ENCODE data around the gene LAMA5.

The LAMA5 gene

DNA sequence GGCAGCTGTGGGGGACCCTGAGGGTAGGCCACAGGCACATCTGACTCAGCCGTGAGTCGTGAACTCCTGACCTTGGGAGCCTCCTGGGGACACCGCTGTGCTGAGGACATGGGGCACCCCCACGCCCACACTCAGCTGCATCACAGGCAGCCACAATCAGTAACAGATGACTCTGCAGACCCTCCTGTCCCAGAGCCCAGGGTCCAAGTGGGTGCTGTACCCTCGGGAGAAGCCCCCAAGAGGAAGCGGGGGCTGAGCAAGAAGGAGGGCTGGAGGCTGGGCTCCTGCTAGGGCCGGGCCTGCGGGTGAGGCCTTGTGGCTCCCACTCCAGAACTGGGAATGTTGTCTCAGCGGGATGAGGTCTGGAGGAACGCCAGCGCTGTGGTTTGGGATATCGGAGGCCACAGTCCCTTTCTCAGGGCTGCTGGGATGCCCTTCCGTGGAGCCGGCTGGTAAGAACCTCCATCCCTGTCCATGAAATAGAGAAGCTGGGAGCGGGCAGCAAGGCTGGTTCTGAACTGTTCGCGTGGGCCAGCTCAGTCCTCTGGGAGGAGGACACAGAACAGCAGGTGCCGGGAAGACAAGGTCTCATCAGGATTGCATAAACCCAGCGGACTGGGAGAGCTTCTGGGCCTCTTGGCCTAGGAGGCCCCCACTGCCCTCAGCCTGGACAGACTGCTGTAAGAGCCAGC, 3.1 kb upstream of the LAMA5 start:
- no peak for DNase-seq

DNA sequence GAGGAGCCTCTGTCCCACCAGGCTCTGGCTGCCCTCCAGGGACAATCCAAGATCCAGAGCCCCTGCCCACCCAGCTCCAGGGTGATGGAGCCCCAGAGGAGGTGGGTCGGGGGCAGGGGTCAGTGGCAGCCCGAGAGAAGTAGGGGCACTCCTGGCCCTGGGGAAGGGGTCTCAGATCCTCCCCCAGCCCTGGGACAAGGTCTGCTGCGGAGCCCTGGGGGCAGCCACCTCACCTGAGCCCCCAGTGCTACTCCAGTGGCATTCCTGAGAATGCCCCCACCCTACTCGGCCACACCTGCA, 2.7 kb upstream of the LAMA5 start:
- DNase-seq, result no peak

GRCh38 chr20:62368976-62369814, 2.1 kb upstream of the LAMA5 start:
- DNase-seq, result no peak

DNA sequence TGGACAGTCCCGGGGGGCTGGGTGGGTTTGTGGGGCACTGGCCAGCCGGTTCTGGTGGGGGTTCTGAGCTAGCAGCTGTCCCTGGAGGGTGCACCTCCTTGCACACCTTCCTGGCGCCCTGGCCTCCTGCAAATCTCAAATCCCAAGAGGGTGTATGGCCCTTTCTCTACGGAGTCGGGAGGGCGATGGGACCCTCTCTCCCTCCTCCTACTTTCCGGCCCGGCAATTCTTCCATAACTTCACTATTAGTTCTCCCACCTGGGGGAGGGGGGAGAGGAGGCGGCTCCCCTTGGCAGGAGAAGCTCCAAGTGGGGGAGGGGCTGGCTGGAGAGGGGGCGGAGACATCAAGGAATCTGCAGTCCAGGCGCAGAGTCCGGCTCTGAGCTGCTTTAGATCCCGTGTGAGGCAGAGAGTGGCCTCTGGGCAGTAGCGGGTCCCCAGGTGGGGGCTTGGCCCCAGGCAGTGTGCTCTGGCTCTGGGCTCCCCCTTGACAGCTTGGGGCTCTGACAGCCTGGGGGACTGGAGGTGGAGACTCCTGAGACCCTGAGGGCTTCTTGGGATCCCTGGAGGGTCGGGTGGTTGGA, 1.4 kb upstream of the LAMA5 start:
- DNase-seq, result no peak

GRCh38 chr20:62367633-62368391, 700 bp upstream of the LAMA5 start:
- no peak for DNase-seq

- peak; percentile 37 for DNase-seq
These were observed 559 bp downstream of the LAMA5 start for GRCh38 chr20:62366370-62367135.

DNA sequence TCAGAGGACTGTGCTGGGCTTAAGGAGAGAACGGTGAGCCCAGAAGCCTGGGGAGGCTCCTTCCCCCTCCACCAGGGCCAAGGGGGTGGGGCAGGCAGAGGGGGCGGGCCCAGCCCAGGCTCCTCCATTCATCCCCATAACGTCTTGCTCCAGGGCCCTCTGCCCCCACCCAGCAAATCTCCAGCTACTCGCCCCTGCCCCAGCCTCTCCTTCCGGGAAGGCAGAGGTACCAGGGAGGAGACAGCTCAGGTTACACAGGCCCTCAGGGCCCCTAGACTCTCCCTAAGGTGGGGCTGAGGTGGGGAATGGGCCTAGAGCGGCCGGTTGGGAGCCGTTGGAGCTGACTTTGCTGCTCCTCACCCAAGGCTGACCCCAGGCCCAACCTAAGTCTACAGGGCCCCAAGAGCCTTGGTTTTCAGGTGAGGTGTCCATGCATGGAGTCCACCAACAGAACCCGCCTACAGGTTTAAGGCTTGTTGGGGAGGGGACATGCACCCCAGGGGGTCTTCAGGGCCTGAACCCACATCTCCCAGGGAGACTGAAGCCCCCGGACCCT, 1.2 kb downstream of the LAMA5 start:
- DNase-seq, result no peak

DNA sequence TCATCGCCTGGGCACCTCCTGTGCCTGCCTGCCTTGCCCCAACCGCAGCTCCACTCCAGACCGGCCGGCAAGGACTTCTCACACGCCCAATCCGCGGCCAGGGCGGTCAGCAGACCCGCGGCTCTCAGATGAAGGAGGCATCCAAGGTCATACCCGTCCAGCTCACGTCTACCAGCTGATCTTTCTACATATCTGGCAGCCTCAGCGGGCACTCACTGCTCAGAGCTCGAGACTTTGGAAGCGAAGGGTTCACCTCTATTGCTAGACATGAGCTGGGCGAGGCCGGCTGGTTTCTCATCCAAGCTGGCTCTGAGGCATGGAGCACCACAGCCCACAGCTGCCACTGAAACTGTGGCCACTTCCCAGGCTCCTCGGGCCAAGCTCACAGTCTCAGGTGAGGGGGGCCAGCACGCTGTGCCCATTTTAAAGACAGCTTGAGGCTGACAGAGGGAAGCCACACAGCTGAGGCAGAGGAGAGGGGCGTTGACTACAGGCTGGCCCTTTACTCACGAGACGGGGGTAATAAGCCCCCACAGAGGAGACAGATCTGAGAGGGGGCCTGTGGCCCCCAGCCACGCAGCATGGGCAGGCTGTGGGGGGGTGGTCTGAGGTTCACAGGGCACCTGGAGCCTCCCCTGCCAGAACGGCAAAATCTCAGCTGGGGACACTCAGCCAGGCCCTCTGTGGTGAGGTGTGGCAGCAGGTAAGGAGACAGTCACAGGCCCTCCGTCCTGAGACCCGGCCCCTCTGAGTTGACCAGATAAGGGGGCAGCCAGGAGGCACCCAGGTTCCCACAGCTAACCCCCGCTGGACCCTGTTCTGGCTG, 2.0 kb downstream of the LAMA5 start:
- DNase-seq, result no peak

- no peak for DNase-seq
These were observed 2.9 kb downstream of the LAMA5 start for GRCh38 chr20:62363920-62364851.

GRCh38 chr20:62362991-62363919, 3.9 kb downstream of the LAMA5 start:
- no peak for DNase-seq

- no peak for DNase-seq
These were observed 4.5 kb downstream of the LAMA5 start for GRCh38 chr20:62362590-62362940.

- DNase-seq, result no peak
These were observed 5.1 kb downstream of the LAMA5 start for GRCh38 chr20:62361799-62362589.

- no peak for DNase-seq
These were observed 6.0 kb downstream of the LAMA5 start for GRCh38 chr20:62360854-62361798.

DNA sequence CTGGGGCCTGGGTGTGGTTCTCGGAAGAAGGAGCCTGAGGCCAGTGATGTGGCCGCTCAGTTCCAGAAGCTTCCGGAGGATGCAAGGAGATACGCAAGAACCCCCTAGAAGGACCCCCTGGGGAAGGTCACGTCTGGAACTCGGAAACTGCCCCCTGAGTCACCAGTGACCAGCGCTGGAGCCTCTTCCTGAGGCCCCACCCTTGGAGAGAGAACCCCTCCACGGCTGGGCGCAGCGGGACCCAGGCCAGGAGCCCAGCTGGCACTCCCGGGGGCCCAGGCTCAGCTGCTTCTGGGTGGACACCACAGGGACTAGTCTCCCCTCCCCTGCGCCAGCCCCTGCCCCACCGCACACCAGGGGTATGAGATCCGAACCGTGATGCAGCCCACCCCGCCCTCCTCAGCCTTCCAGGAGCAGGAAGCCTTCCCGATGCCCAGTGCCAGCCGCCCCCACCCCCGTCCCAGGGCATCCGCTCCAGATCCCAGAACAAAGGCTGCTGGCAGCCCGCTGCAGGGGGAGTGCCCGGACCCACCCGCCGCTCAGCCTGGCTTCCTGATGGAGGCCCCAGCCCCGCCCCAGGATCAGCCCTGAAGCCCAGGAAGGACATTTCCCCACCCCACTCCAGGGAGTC, 7.5 kb downstream of the LAMA5 start:
- DNase-seq, result no peak

DNA sequence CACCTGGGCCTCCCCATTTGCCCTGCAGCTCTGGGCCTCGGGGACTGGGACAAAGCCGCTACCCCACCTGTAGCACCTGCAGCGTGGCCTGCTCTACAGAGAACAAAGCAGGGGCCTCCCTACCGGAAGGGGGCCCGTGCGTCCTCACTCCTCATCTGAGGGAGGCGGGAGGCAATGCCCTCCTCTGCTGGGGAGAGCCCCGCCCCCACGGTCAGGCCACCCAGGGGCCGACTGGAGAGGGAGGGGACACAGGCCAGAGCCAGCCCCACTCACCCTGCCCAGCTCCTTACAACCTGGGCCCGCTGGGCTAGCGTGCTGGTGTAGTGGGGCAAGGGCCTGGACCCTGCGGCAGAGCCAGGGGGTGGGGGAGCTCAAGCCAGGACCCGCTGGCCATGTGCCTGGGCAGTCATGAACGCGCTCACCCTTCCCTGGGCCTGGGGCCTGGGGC, 8.0 kb downstream of the LAMA5 start:
- DNase-seq, result no peak
